Renal pelvis (tissue), 12 donors: ENCODE results near the gene MAGEA3. TPM values are rescaled to one million over a fixed set of nuclear protein-coding genes. Genes with fewer than 3 reads are reported as not detected.
"Not testable (repeated sequence)": the region's sequence is repeated elsewhere in the genome, so short reads cannot be mapped to it uniquely, and the experiment has no call there.

ENCODE experiments used
- DNase-seq: peaks from one replicate; pipeline ENCODE4 v3.0.0-alpha.2; 2013
- long read RNA-seq, 16 experiments: transcript quantifications; one replicate each; lab custom pipeline, GENCODE V29; 2026
- polyA plus RNA-seq, 3 donors: library from polyadenylated mRNA; unstranded; fragments of 120-200 nt; gene quantifications; one replicate each; pipeline ENCODE4 v1.2.1, GENCODE V29; 2013; ENCODE audit not compliant: insufficient read length in 3 of 3

Gene MAGEA3, protein sequence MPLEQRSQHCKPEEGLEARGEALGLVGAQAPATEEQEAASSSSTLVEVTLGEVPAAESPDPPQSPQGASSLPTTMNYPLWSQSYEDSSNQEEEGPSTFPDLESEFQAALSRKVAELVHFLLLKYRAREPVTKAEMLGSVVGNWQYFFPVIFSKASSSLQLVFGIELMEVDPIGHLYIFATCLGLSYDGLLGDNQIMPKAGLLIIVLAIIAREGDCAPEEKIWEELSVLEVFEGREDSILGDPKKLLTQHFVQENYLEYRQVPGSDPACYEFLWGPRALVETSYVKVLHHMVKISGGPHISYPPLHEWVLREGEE
- polyA plus RNA-seq, result not detected
- long read RNA-seq, donor 1, result 0 reads
- long read RNA-seq, donor 2, result 0 reads
- long read RNA-seq, donor 3, result 0 reads
- long read RNA-seq, donor 4, result 0 reads
- long read RNA-seq, donor 5, result 0 reads
- long read RNA-seq, donor 6, result 0 reads
- long read RNA-seq, donor 7, result 0 reads
- long read RNA-seq, donor 8, result 0 reads
- long read RNA-seq, donor 9, result 0 reads
- long read RNA-seq, donor 10, result 0 reads
- long read RNA-seq, donor 11, result 0 reads
- long read RNA-seq, donor 12, result 0 reads
- long read RNA-seq, donor 13, result 0 reads
- long read RNA-seq, donor 14, result 0 reads
- long read RNA-seq, donor 15, result 0 reads
- long read RNA-seq, donor 16, result 0 reads

DNA sequence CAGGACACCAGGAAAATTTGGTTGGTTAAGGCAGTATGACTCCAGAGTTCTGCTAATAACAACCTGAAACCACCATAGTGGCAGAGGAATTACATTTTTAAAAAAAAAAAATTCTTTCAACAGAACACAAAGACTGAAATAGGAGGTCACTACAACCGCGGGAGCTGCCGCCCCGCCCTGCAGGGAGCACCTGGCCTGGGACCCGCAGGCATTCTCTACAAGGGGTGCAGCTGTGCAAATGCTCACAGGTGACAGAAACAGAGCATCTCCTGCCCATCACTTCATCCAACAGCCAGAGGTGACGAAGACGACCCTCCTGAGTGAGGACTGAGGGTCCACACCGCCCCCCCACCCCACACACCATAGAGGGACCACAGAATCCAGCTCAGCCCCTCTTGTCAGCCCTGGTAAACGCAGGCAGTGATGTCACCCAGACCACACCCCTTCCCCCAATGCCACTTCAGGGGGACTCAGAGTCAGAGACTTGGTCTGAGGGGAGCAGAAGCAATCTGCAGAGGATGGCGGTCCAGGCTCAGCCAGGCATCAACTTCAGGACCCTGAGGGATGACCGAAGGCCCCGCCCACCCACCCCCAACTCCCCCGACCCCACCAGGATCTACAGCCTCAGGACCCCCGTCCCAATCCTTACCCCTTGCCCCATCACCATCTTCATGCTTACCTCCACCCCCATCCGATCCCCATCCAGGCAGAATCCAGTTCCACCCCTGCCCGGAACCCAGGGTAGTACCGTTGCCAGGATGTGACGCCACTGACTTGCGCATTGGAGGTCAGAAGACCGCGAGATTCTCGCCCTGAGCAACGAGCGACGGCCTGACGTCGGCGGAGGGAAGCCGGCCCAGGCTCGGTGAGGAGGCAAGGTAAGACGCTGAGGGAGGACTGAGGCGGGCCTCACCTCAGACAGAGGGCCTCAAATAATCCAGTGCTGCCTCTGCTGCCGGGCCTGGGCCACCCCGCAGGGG is at the start of gene MAGEA3:
Gene MAGEA3, plus strand, starts transcription at position 843 of the 980 bp plus-strand sequence. CDS start 2,039 bp downstream, outside the sequence.
- not testable (repeated sequence) for DNase-seq

GRCh38 chrX:152652060-152652459 is 46.5 kb upstream of the MAGEA3 start:
- DNase-seq, result no peak

DNA sequence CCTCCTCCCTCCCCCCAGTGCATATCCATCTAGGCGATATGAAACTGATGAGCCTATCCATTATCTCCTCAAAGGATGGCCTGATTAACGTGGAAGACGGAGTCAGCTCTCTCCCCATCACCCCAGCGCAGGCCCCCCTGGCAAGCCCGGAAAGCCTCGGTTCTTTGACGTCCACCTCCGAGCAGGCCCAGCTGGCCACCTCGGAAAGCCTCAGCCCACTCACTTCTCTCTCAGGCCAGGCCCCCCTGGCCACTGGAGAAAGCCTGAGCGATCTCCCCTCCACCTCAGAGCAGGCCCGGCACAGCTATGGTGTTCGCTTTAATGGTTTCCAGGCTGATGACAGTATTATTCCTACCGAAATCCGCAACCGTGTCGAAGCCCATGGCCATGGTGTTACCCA is 46.1 kb upstream of the MAGEA3 start:
- no peak for DNase-seq

GRCh38 chrX:152656087-152656486 is 42.5 kb upstream of the MAGEA3 start:
- no peak for DNase-seq

- DNase-seq, result no peak
Observed at GRCh38 chrX:152656890-152657289, 41.7 kb upstream of the MAGEA3 start.

GRCh38 chrX:152658302-152658701 is 40.3 kb upstream of the MAGEA3 start:
- no peak for DNase-seq

- DNase-seq, result no peak
Observed at GRCh38 chrX:152663086-152663485, 35.5 kb upstream of the MAGEA3 start.

- DNase-seq, result no peak
Observed at GRCh38 chrX:152674135-152674534, 24.5 kb upstream of the MAGEA3 start.

- DNase-seq, result not testable (repeated sequence)
Observed at GRCh38 chrX:152674652-152675051, 23.9 kb upstream of the MAGEA3 start.

- not testable (repeated sequence) for DNase-seq
Observed at GRCh38 chrX:152681012-152681411, 17.6 kb upstream of the MAGEA3 start.

DNA sequence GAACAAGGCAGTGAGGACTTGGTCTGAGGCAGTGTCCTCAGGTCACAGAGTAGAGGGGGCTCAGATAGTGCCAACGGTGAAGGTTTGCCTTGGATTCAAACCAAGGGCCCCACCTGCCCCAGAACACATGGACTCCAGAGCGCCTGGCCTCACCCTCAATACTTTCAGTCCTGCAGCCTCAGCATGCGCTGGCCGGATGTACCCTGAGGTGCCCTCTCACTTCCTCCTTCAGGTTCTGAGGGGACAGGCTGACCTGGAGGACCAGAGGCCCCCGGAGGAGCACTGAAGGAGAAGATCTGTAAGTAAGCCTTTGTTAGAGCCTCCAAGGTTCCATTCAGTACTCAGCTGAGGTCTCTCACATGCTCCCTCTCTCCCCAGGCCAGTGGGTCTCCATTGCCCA is 1.8 kb downstream of the MAGEA3 start:
- not testable (repeated sequence) for DNase-seq

DNA sequence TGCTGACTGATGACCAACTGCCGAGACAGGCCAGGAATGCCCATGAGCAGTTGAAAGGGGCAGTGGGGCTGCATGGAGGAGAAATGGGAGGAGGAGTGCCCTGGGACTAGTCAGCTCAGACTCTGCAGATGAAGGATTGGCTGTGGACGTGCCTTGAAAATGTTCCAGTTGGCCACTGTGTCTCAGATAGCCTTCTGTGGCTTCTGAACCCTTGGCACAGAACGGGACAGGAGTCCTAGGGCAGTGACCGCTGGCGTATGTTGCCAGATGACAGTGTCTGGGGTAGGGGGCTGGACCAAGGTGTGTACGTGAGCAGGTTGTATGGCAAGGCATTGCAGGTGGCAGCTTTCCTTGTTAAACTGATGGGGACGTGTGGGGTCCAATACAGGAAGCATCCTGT is 7.9 kb downstream of the MAGEA3 start:
- not testable (repeated sequence) for DNase-seq

GRCh38 chrX:152709173-152709572 is 10.6 kb downstream of the MAGEA3 start, which contains the start of gene CSAG2:
CSAG2 (minus strand) TSS chrX:152709273; CDS start chrX:152709112, 161 bp downstream.
- DNase-seq, result not testable (repeated sequence)

- DNase-seq, result not testable (repeated sequence)
Observed at GRCh38 chrX:152713195-152713594, 14.6 kb downstream of the MAGEA3 start.

- DNase-seq, result not testable (repeated sequence)
Observed at GRCh38 chrX:152713815-152714787, 15.5 kb downstream of the MAGEA3 start, which contains the start of gene MAGEA2B. MAGEA2B (plus strand) TSS chrX:152714628; CDS start chrX:152717107, 2,479 bp downstream.

GRCh38 chrX:152725409-152725808 is 26.8 kb downstream of the MAGEA3 start:
- no peak for DNase-seq

- no peak for DNase-seq
Observed at GRCh38 chrX:152733261-152733975, 34.8 kb downstream of the MAGEA3 start, which contains the start of the genes CSAG1 and MAGEA12. CSAG1 (minus strand) TSS chrX:152733721; CDS start chrX:152732460, 1,261 bp downstream. MAGEA12 (plus strand) TSS chrX:152733757; CDS start chrX:152736162, 2,405 bp downstream.

DNA sequence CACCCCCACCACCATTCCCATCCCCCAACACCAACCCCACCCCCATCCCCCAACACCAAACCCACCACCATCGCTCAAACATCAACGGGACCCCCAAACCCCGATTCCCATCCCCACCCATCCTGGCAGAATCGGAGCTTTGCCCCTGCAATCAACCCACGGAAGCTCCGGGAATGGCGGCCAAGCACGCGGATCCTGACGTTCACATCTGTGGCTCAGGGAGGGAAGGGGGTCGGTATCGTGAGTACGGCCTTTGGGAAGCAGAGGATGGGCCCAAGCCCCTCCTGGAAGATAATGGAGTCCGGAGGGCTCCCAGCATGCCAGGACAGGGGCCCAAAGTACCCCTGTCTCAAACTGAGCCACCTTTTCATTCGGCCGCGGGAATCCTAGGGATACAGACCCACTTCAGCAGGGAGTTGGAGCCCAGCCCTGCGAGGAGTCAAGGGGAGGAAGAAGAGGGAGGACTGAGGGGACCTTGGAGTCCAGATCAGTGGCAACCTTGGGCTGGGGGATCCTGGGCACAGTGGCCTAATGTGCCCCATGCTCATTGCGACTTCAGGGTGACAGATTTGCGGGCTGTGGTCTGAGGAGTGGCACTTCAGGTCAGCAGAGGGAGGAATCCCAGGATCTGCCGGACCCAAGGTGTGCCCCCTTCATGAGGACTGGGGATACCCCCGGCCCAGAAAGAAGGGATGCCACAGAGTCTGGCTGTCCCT is 35.7 kb downstream of the MAGEA3 start:
- DNase-seq, result not testable (repeated sequence)

GRCh38 chrX:152735101-152735500 is 36.5 kb downstream of the MAGEA3 start:
- no peak for DNase-seq
